Activated CD8-positive, alpha-beta T cell treated with anti-CD3 and anti-CD28 coated beads, Interleukin-2, amount 10 ng/mL, durations not matched to agents 7 days and 5 days (primary cell): Measurements from ENCODE around the gene SMIM36. TPM values are rescaled to one million over a fixed set of nuclear protein-coding genes. Genes with fewer than 3 reads are reported as not detected.

Experiments used
- ATAC-seq: fragments of 150-1000 bp; cut with Tn5 transposase; one replicate; pipeline ENCODE4 v1.10.0; 2021; ENCODE audit warnings: moderate library complexity
- CTCF ChIA-PET: fragments of 350-600 bp; sonication (Branson Sonifier 250); formaldehyde crosslinking; loops from one replicate; lab custom pipeline; 2021; ENCODE audit warnings: antibody characterized with exemption; lab: Charles Lee
- POLR2A ChIA-PET: fragments of 350-600 bp; sonication (Branson Sonifier 250); formaldehyde crosslinking; loops from one replicate; lab custom pipeline; 2021; ENCODE audit warnings: antibody characterized with exemption; lab: Charles Lee
- DNase-seq: peaks from one replicate; pipeline ENCODE4 v3.0.0-alpha.2; 2020
- H3K27ac Mint-ChIP-seq: one replicate; pipeline ENCODE4 v1.8.0; 2021; ENCODE audit warnings: mild to moderate bottlenecking, mixed read lengths
- H3K27me3 Mint-ChIP-seq: one replicate; pipeline ENCODE4 v1.8.0; 2021; ENCODE audit warnings: low read depth, mixed read lengths
- H3K36me3 Mint-ChIP-seq: one replicate; pipeline ENCODE4 v1.8.0; 2021; ENCODE audit warnings: low read depth, mixed read lengths
- H3K4me1 Mint-ChIP-seq: one replicate; pipeline ENCODE4 v1.8.0; 2021; ENCODE audit warnings: low read depth, mixed read lengths
- H3K4me3 Mint-ChIP-seq: one replicate; pipeline ENCODE4 v1.8.0; 2021; ENCODE audit warnings: mild to moderate bottlenecking, mixed read lengths
- H3K9me3 Mint-ChIP-seq: one replicate; pipeline ENCODE4 v1.8.0; 2022; ENCODE audit warnings: mixed read lengths; ENCODE audit not compliant: insufficient read depth
- total RNA-seq, 2 experiments: library from RNA; stranded (reverse); gene quantifications; one replicate each; pipeline ENCODE4 v1.2.3, GENCODE V29; 2021

The SMIM36 gene
- total RNA-seq, 2 experiments from 2014 or later: not detected

DNA sequence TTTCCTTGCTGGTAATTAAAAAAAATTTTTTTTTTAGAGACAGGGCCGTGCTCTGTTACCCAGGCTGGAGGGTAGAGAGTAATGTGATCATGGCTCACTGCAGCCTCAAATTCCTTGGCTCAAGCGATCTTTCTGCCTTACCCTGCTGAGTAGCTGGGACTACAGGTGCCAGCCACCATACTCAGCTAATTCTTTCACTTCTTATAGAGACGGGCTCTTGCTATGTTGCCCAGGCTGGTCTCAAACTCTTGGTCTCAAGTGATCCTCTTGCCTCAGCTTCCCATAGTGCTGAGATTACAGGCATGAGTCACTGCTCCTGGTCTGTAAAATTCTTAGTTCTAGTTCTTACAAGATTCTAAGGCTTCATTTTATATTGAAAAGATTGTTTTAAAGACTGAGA is 11.1 kb downstream of the SMIM36 start:
- ATAC-seq: no peak
- ChIA-PET CTCF (interaction anchor here (1.0 kb wide), 1 partner anchor 14 kb away, joined by 3 read pairs; no protein-coding TSS in a partner anchor), POLR2A (no interaction called here)
- no peaks in the 10 kb centered on the region for H3K4me1 Mint-ChIP-seq
- no peaks in the 10 kb centered on the region for H3K36me3 Mint-ChIP-seq
- H3K9me3 Mint-ChIP-seq: no peaks in the 10 kb centered on the region
- no peak for DNase-seq
- H3K27ac Mint-ChIP-seq: no peak overlapping the region
- H3K27me3 Mint-ChIP-seq: peaks cover 8% of the 10 kb centered on the region
- H3K4me3 Mint-ChIP-seq: no peak overlapping the region

DNA sequence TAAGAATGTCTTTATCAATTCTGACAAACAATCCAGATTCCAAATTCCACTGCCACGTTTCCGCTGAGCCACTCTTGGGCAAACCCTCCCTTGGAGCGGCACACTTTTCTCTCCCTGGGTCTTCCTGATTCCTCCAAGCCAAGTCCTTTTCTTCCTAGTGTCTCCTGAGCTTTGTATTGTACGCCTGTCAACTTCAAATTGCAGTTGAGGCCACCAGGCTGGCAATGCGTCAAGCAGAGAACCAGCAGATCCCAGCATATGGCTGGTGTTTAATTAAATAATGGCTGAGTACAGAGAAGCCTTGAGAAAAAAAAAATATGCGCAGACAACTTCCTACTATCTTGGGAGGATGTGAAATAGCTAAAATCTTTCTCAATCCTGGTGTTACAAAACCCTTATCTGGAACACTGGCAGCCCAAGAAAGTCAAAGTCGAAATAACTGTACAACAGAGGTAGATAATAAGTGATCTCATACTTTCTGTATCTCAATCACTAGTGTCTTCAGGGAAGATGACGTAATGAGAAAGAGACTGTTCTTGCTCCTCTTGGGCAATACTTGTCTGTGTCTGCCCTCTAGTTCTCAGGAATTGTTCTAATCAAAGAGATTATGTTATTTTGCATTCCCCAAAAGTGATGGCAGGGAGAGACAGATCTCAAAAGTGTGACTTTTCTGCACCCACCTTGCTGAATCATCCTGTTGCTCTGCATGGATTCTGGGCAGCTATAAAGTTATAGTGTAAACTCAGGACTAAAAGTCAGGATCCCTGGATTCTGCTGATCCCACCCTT is 15.0 kb downstream of the SMIM36 start:
- Mint-ChIP-seq H3K9me3 (no peaks in the 10 kb centered on the region), H3K4me1 (no peaks in the 10 kb centered on the region), H3K27me3 (peaks cover 17% of the 10 kb centered on the region), H3K27ac (no peak overlapping the region), H3K36me3 (no peaks in the 10 kb centered on the region), H3K4me3 (no peak overlapping the region)
- POLR2A ChIA-PET: no interaction called here
- CTCF ChIA-PET: no interaction called here
- ATAC-seq (no peak), DNase-seq (no peak)

DNA sequence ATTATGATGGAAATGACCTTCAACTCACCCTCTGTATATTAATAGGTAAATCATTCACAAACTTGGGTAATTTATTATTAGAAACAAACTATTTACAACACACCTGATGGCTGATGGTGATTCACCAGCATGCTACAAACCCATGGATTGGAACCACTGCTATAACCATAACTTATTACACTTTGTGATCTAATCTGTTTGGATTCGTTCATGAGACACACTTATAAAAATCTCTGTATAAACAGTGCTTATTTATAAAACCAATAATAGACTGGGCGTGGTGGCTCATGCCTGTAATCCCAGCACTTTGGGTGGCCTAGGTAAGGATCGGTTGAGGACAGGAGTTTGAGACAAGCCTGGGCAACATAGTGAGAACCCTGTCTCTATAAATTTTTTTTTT is 16.0 kb downstream of the SMIM36 start:
- Mint-ChIP-seq H3K27ac (no peak overlapping the region), H3K36me3 (no peaks in the 10 kb centered on the region), H3K9me3 (no peaks in the 10 kb centered on the region), H3K27me3 (peaks cover 17% of the 10 kb centered on the region), H3K4me1 (no peaks in the 10 kb centered on the region), H3K4me3 (no peak overlapping the region)
- CTCF ChIA-PET: no interaction called here
- POLR2A ChIA-PET: no interaction called here
- ATAC-seq (no peak), DNase-seq (no peak)

DNA sequence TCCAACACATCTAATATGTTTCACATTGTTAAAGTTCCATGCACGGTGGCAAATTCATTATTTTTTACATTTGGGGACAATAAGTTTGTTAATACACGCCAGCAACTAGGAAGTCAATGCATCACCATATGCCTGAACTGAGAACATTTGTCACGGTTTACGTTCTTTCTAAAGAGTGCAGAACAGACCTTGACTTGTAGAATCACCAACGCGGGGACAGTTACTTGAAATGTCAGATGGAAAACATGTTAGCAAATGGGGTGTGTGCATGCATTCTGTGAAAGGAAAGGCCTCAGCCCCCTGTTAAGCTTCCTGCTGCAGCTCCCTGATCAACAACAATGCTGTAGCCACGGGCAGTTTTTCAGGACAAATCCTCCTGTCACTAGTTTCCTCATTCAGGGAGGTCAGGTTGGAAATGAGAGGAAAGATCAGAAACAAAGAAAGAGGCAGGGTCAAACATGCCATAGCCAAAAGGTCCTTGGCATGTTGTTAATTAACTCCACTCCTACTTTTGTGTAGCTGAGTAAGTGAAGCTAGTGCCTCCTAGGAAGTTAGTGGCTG is 18.4 kb downstream of the SMIM36 start:
- Mint-ChIP-seq H3K36me3 (no peaks in the 10 kb centered on the region), H3K4me1 (no peaks in the 10 kb centered on the region), H3K27me3 (peaks cover 16% of the 10 kb centered on the region), H3K27ac (no peak overlapping the region), H3K9me3 (no peaks in the 10 kb centered on the region), H3K4me3 (no peak overlapping the region)
- ATAC-seq: no peak
- POLR2A ChIA-PET: no interaction called here
- CTCF ChIA-PET: no interaction called here
- DNase-seq: no peak

DNA sequence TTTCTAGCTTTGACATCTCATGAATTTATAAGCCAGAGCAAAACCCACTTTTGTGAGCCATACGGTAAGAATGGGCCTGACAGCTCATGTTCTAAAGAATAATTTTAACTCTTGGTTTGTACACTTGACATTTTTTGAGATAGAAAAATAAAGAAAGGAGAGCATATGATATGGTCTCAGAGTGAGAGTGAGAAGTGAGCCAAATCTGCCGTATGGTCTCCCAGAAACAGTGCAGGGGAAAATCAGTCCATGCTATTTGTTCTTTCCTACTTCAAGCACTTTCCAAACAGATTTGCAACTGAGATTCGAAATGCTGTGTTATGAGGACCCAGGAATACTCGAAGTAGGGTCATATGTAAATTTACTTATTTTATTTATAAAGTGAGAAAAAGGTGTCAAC is 20.9 kb downstream of the SMIM36 start:
- no peaks in the 10 kb centered on the region for H3K4me1 Mint-ChIP-seq
- ChIA-PET POLR2A (no interaction called here), CTCF (no interaction called here)
- no peak overlapping the region for H3K4me3 Mint-ChIP-seq
- no peak for DNase-seq
- H3K9me3 Mint-ChIP-seq: no peaks in the 10 kb centered on the region
- no peak for ATAC-seq
- no peaks in the 10 kb centered on the region for H3K36me3 Mint-ChIP-seq
- H3K27me3 Mint-ChIP-seq: peaks cover 14% of the 10 kb centered on the region
- H3K27ac Mint-ChIP-seq: no peak overlapping the region

DNA sequence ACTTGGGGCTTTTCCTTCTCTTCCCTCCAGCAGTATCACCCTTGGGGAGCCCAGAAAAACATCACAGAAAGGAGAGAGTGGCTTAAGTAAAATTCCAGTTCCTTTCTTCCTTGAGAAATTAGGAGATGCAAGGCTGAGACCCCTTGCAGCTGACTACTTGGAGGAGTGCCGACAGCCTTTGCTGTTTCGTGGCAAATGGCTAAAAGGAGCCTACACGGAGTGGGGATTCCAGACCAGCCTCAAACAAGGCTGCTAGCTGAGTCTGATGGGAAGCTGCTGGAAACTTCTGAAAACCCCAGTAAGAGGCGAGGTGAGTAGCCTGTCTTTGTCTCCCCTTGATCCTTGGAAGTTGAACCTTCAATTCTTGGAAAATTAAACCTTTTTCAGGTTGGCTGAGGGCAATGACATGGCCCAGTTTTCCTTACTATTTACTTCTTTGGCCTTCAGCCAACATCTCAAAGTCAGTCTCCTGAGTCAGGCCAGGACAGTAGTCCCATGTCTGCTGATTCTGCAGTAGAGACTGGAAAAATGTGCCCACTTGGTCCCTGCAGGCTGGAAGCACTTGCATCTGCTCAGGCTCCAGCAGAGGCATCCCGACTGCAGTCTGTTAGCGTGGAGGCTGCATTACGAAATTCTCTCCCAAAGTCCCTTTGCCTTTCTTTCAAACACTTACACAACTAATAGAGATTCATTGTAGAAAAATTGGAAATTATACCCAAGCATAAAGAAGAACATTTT is 23.4 kb downstream of the SMIM36 start:
- no peaks in the 10 kb centered on the region for H3K9me3 Mint-ChIP-seq
- ATAC-seq: no peak
- ChIA-PET POLR2A (no interaction called here), CTCF (no interaction called here)
- DNase-seq: no peak
- no peaks in the 10 kb centered on the region for H3K36me3 Mint-ChIP-seq
- no peak overlapping the region for H3K4me3 Mint-ChIP-seq
- peaks cover 7% of the 10 kb centered on the region for H3K27me3 Mint-ChIP-seq
- H3K27ac Mint-ChIP-seq: no peak overlapping the region
- no peaks in the 10 kb centered on the region for H3K4me1 Mint-ChIP-seq

DNA sequence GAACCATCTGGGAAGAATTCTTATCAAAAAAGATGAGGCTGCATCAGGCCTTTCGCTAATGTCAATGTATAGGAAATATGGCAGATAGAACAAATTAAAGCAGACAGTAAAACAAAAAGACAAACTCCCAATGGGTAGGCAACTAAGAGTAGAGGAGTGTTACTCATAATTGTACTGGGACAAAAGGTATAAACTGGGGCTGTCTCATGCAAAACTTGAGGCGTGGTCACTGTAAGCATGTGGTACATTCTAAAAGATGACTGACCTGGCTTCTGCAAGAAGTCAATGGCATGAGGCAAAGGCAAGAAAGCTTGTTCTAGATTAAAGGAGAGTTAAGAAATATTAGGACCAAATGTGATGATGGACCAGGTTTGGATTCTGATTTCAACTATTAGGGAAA is 26.7 kb downstream of the SMIM36 start:
- ChIA-PET POLR2A (no interaction called here), CTCF (no interaction called here)
- DNase-seq (no peak), ATAC-seq (no peak)
- Mint-ChIP-seq H3K27me3 (peaks cover 14% of the 10 kb centered on the region), H3K4me1 (no peaks in the 10 kb centered on the region), H3K4me3 (no peak overlapping the region), H3K36me3 (no peaks in the 10 kb centered on the region), H3K9me3 (no peaks in the 10 kb centered on the region), H3K27ac (no peak overlapping the region)

DNA sequence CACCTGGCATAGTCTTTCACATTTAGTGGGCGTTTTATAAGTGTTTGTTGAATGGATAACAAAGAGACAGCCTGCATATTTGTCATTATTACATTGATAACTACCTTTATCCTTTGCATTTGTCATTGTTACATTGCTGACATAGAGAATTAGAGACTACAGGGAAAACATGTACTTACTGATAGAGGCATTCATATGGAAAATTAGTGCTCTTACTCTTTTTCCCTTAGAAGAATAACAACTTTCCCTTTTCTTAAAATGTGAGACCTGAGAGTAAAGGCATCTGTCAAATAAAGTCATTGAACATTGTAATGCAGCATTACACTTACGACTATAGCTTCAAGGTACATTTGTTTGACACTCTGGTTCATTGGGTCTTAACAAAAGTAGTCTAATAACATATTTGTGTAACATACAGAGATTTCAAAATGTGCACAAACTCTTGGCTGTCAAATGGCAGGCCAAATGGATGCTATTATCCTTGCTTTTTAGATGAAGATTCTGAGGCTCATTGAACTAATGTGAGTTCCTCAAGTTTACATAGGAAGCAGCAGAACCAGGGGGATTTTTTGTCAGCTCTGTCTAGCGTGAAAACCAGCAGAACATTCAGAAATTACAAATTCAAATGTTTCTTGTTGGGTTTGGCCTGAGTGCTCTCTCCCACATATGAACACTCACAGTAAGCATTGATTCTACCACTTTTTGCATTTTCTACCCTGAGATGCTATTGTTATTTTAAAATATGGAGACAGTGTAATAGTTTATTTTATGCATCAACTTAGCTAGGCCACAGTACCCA is 28.5 kb downstream of the SMIM36 start:
- DNase-seq (no peak), ATAC-seq (no peak)
- CTCF ChIA-PET: no interaction called here
- Mint-ChIP-seq H3K4me1 (no peaks in the 10 kb centered on the region), H3K4me3 (no peak overlapping the region), H3K36me3 (no peaks in the 10 kb centered on the region), H3K27ac (no peak overlapping the region), H3K9me3 (no peaks in the 10 kb centered on the region), H3K27me3 (peaks cover 20% of the 10 kb centered on the region)
- POLR2A ChIA-PET: no interaction called here

DNA sequence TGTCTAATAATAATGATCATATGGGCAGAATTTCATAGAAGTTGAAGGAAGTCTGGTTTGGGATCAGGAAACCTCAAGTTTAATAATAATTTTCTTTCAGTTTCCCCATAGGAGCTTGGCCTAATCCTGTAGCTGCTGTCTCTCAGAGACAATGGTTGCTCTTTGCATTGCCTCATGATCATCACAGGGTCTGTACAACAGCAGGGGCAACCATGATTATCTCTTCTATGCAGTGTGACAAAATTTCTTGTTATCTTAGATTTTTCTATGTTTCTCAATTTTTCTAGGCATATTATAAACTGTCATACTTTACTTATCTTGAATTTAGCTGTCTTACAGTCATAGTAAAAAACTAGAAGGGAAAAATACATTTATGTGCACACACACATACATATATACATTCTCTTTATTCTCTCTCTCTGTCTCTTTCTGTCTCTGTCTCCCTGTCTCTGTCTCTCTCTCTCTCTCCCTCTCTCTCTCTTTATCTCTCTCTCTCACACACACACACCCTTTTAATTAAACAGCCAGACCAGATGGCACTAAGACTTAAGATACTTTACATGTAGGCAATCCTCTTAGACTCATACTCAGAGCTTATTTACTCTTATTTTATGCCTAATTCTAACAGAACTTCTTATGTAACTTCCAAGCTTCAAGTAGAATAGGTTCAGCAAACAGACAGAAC is 30.5 kb downstream of the SMIM36 start:
- H3K36me3 Mint-ChIP-seq: no peaks in the 10 kb centered on the region
- no peak overlapping the region for H3K27ac Mint-ChIP-seq
- peaks cover 18% of the 10 kb centered on the region for H3K27me3 Mint-ChIP-seq
- ChIA-PET POLR2A (no interaction called here), CTCF (interaction anchor here (1.3 kb wide), 1 partner anchor 34 kb away, joined by 3 read pairs; no protein-coding TSS in a partner anchor)
- no peak overlapping the region for H3K4me3 Mint-ChIP-seq
- no peaks in the 10 kb centered on the region for H3K9me3 Mint-ChIP-seq
- DNase-seq (no peak), ATAC-seq (no peak)
- H3K4me1 Mint-ChIP-seq: no peaks in the 10 kb centered on the region

DNA sequence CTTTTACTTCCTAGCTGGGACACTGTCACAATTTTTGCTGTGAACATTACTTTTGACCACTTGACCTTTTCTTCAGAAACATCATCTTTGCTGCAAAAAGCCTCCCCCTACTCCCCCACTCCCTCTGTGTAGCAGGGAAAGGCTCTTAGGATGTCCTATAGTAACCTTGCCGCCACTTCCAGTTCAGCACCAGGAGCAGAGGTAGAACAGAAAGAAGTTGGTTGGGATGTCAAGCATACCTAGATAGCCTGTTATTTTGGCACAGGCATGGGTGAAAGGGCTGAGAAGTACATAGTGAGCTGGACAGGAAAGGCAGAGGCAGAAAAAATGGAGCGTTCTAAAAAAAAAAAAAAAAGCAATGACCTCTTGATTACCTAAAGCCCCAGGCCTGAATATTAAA is 31.3 kb downstream of the SMIM36 start:
- no peak for DNase-seq
- H3K27ac Mint-ChIP-seq: no peak overlapping the region
- no peaks in the 10 kb centered on the region for H3K36me3 Mint-ChIP-seq
- peaks cover 18% of the 10 kb centered on the region for H3K27me3 Mint-ChIP-seq
- no peaks in the 10 kb centered on the region for H3K4me1 Mint-ChIP-seq
- H3K9me3 Mint-ChIP-seq: no peaks in the 10 kb centered on the region
- no peak overlapping the region for H3K4me3 Mint-ChIP-seq
- POLR2A ChIA-PET: no interaction called here
- ATAC-seq: no peak
- CTCF ChIA-PET: interaction anchor here (1.7 kb wide), 1 partner anchor 34 kb away, joined by 4 read pairs; no protein-coding TSS in a partner anchor

DNA sequence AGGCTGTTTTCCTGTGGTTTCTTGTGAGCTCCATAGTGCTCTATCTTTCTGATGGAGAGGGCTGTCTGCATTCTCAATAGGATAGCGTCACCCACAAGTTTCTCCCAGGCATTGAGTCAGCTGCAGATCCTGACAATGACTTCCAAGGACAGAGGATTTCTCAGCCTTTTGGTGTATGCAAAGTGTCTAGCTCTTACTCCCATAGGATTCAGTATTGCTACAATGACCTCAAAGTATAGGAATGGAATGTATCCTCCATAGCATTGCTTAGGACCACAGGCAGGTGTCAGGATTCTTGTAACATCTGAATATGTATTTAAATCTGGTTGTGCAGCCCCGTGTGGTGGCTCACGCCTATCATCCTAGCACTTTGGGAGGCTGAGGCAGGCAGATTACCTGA is 32.3 kb downstream of the SMIM36 start:
- Mint-ChIP-seq H3K9me3 (no peaks in the 10 kb centered on the region), H3K36me3 (no peaks in the 10 kb centered on the region), H3K27ac (no peak overlapping the region), H3K4me1 (no peaks in the 10 kb centered on the region), H3K27me3 (peaks cover 18% of the 10 kb centered on the region), H3K4me3 (no peak overlapping the region)
- POLR2A ChIA-PET: no interaction called here
- no peak for DNase-seq
- ATAC-seq: no peak
- CTCF ChIA-PET: interaction anchor here (1.7 kb wide), 1 partner anchor 35 kb away, joined by 4 read pairs; no protein-coding TSS in a partner anchor
